Panc1 (cell line): Measurements from ENCODE around the gene ARHGEF39. TPM values are rescaled to one million over a fixed set of nuclear protein-coding genes. Genes with fewer than 3 reads are reported as not detected.
"Not testable (repeated sequence)": the region's sequence is repeated elsewhere in the genome, so short reads cannot be mapped to it uniquely, and the experiment has no call there.

ENCODE experiments used
- ATAC-seq: fragments of 200-7000 bp; cut with Tn5 transposase; 2 replicates; pipeline ENCODE4 v1.9.1; 2020; ENCODE audit warnings: mild to moderate bottlenecking, moderate library complexity
- BruUV-seq: library from RNA; stranded (reverse); fragments of 400-500 nt; replicated peaks from 2 replicates; lab custom pipeline; 2021; lab: Mats Ljungman, UMichigan
- CTCF ChIA-PET: fragments of 300-600 bp; sonication (Branson Sonifier 250); formaldehyde crosslinking; loops from one replicate; lab custom pipeline; 2022; ENCODE audit warnings: antibody characterized with exemption; lab: Charles Lee
- POLR2A ChIA-PET: fragments of 300-600 bp; sonication (Branson Sonifier 250); formaldehyde crosslinking; loops from one replicate; lab custom pipeline; 2022; ENCODE audit warnings: antibody characterized with exemption; lab: Charles Lee
- DNase-seq: peaks from one replicate; pipeline ENCODE4 v3.0.0-alpha.2; 2010; ENCODE audit warnings: low read depth, low spot score
- H3K27ac ChIP-seq: 2 replicates; pipeline ENCODE4 v1.5.1; 2011; ENCODE audit warnings: mild to moderate bottlenecking, low read length, inconsistent platforms
- H3K27me3 ChIP-seq: fragments of 200-500 bp; sonication (Bioruptor generic); 2 replicates; pipeline ENCODE4 v1.6.0; 2014; ENCODE audit warnings: low read length, inconsistent platforms; ENCODE audit not compliant: control insufficient read depth, insufficient read depth
- H3K36me3 ChIP-seq: fragments of 200-500 bp; sonication (Bioruptor generic); 2 replicates; pipeline ENCODE4 v1.5.1; 2014; ENCODE audit warnings: inconsistent platforms, mild to moderate bottlenecking, low read length, moderate library complexity; ENCODE audit not compliant: control insufficient read depth, insufficient read depth
- H3K4me1 ChIP-seq: 2 replicates; pipeline ENCODE4 v1.5.1; 2011; ENCODE audit warnings: inconsistent platforms, mild to moderate bottlenecking, low read length, moderate library complexity; ENCODE audit not compliant: control insufficient read depth, insufficient read depth
- H3K4me3 ChIP-seq, 2 experiments: 2 replicates each; pipeline ENCODE4 v1.5.1; 2011 to 2012; ENCODE audit warnings: low read depth in 2 of 2, low read length in 2 of 2, mild to moderate bottlenecking in 2 of 2, inconsistent platforms in 1 of 2, moderate library complexity in 1 of 2
- H3K9me3 ChIP-seq: fragments of 200-500 bp; sonication (Bioruptor generic); 2 replicates; pipeline ENCODE4 v1.5.1; 2014; ENCODE audit warnings: low read depth, mild to moderate bottlenecking, inconsistent platforms, low read length, moderate library complexity; ENCODE audit not compliant: control insufficient read depth, insufficient read depth
- POLR2AphosphoS5 ChIP-seq: IDR thresholded peaks from 2 replicates; pipeline ENCODE4 v1.6.1; 2012; ENCODE audit warnings: mild to moderate bottlenecking, low read depth, low read length, moderate library complexity
- REST ChIP-seq, 2 experiments: IDR thresholded peaks; 2 replicates each; pipeline ENCODE4 v1.6.1; 2011 to 2012; ENCODE audit warnings: low read depth in 2 of 2, control low read depth in 1 of 2, low read length in 1 of 2, mild to moderate bottlenecking in 1 of 2, moderate library complexity in 1 of 2; ENCODE audit not compliant: insufficient read depth in 1 of 2
- TCF7L2 ChIP-seq: IDR thresholded peaks from 2 replicates; pipeline ENCODE4 v1.6.1; 2011; ENCODE audit warnings: mild to moderate bottlenecking, low read depth, low read length, inconsistent platforms
- in situ Hi-C: cut with HindIII; loops from 2 replicates; pipeline ENCODE4 v1.10.0; 2016; ENCODE audit warnings: low sequenced_read_pairs, low pct_unique_long_range_greater_than_20kb
- intact Hi-C: fragments of 100-400 bp; cut with micrococcal nuclease; formaldehyde crosslinking; loops from one replicate; pipeline ENCODE4 v1.10.0; 2022; ENCODE audit not compliant: unreplicated experiment
- total RNA-seq: library from RNA; stranded (reverse); gene quantifications from one replicate; pipeline ENCODE4 v1.2.1, GENCODE V29; 2021; ENCODE audit not compliant: unreplicated experiment

ARHGEF39 gene
- total RNA-seq, 1 experiment from 2014 or later = 34.0 TPM

- BruUV-seq, DNase-seq, H3K9me3 ChIP-seq, H3K27ac ChIP-seq, H3K27me3 ChIP-seq, H3K4me3 ChIP-seq, in situ Hi-C loops, H3K36me3 ChIP-seq, CTCF ChIA-PET, intact Hi-C loops, POLR2A ChIA-PET, ATAC-seq, H3K4me1 ChIP-seq: not testable (repeated sequence)
Measured at GRCh38 chr9:35641478-35641877, 23.5 kb downstream of the ARHGEF39 start.

- CTCF ChIA-PET, ATAC-seq, H3K9me3 ChIP-seq, H3K4me1 ChIP-seq, BruUV-seq, H3K36me3 ChIP-seq, POLR2A ChIA-PET, H3K27ac ChIP-seq, intact Hi-C loops, H3K4me3 ChIP-seq, H3K27me3 ChIP-seq, in situ Hi-C loops, DNase-seq: not testable (repeated sequence)
Measured at GRCh38 chr9:35640431-35640830, 24.6 kb downstream of the ARHGEF39 start.

GRCh38 chr9:35639631-35640030 is 25.4 kb downstream of the ARHGEF39 start:
- no peak for TF ChIP-seq TCF7L2
- no peak for TF ChIP-seq REST (IDR thresholded peaks at IDR 0.05; ENCODE audit: insufficient read depth in 1 of 2, low read depth in 2 of 2, low read length in 1 of 2)
- TF ChIP-seq POLR2AphosphoS5 = no peak
- Histone ChIP-seq H3K27me3 (no peaks in the 10 kb centered on the region), H3K4me1 (0 out of 2 replicates have a peak, but pooled peaks cover 2% of the 10 kb centered on the region), H3K27ac (no peak overlapping the region), H3K9me3 (no peaks in the 10 kb centered on the region), H3K36me3 (no peaks in the 10 kb centered on the region), H3K4me3 (no peak overlapping the region)
- BruUV-seq = no TSS peak
- ATAC-seq (no peak), DNase-seq (no peak)
- in situ Hi-C loops = no loop called here
- CTCF ChIA-PET = no interaction called here
- intact Hi-C loops = no loop called here
- POLR2A ChIA-PET = no interaction called here

GRCh38 chr9:35639225-35639624 is 25.8 kb downstream of the ARHGEF39 start:
- POLR2A ChIA-PET, CTCF ChIA-PET: not testable (repeated sequence)

GRCh38 chr9:35638751-35639150 is 26.2 kb downstream of the ARHGEF39 start:
- CTCF ChIA-PET, H3K27me3 ChIP-seq, POLR2A ChIA-PET, H3K4me3 ChIP-seq, H3K27ac ChIP-seq, in situ Hi-C loops, BruUV-seq, H3K36me3 ChIP-seq, intact Hi-C loops, H3K4me1 ChIP-seq, ATAC-seq, H3K9me3 ChIP-seq, DNase-seq: not testable (repeated sequence)

More at GRCh38 chr9:35639225-35639624, 25.8 kb downstream of the ARHGEF39 start:
- intact Hi-C loops, H3K9me3 ChIP-seq, H3K27me3 ChIP-seq, H3K4me1 ChIP-seq, H3K36me3 ChIP-seq, in situ Hi-C loops, BruUV-seq, DNase-seq, ATAC-seq, H3K27ac ChIP-seq, H3K4me3 ChIP-seq: not testable (repeated sequence)

GRCh38 chr9:35637427-35637955 is 27.5 kb downstream of the ARHGEF39 start:
- CTCF ChIA-PET, H3K9me3 ChIP-seq, H3K27ac ChIP-seq, in situ Hi-C loops, H3K4me1 ChIP-seq, H3K36me3 ChIP-seq, intact Hi-C loops, BruUV-seq, ATAC-seq, H3K4me3 ChIP-seq, DNase-seq, POLR2A ChIA-PET, H3K27me3 ChIP-seq: not testable (repeated sequence)
